Activated CD4-positive, alpha-beta T cell treated with anti-CD3 and anti-CD28 coated beads, Interleukin-2, amount 10 ng/mL, durations not matched to agents 7 days and 5 days (primary cell): Measurements from ENCODE around the gene OR52B2. TPM values are rescaled to one million over a fixed set of nuclear protein-coding genes. Genes with fewer than 3 reads are reported as not detected.
"Not testable (repeated sequence)": the region's sequence is repeated elsewhere in the genome, so short reads cannot be mapped to it uniquely, and the experiment has no call there.

Source experiments
- CTCF ChIA-PET: fragments of 350-600 bp; sonication (Branson Sonifier 250); formaldehyde crosslinking; loops from one replicate; lab custom pipeline; 2021; ENCODE audit warnings: antibody characterized with exemption; lab: Charles Lee
- POLR2A ChIA-PET: fragments of 350-600 bp; sonication (Branson Sonifier 250); formaldehyde crosslinking; loops from one replicate; lab custom pipeline; 2021; ENCODE audit warnings: antibody characterized with exemption; lab: Charles Lee
- DNase-seq: peaks from one replicate; pipeline ENCODE4 v3.0.0-alpha.2; 2020
- H3K27ac Mint-ChIP-seq: one replicate; pipeline ENCODE4 v1.8.0; 2021; ENCODE audit warnings: mild to moderate bottlenecking, moderate library complexity, mixed read lengths
- H3K27me3 Mint-ChIP-seq: one replicate; pipeline ENCODE4 v1.8.0; 2021; ENCODE audit warnings: mixed read lengths
- H3K36me3 Mint-ChIP-seq: one replicate; pipeline ENCODE4 v1.8.0; 2021; ENCODE audit warnings: low read depth, mixed read lengths
- H3K4me1 Mint-ChIP-seq: one replicate; pipeline ENCODE4 v1.8.0; 2021; ENCODE audit warnings: mixed read lengths
- H3K4me3 Mint-ChIP-seq: one replicate; pipeline ENCODE4 v1.8.0; 2021; ENCODE audit warnings: mild to moderate bottlenecking, moderate library complexity, mixed read lengths
- H3K9me3 Mint-ChIP-seq: one replicate; pipeline ENCODE4 v1.8.0; 2021; ENCODE audit warnings: mixed read lengths
- total RNA-seq, 2 experiments: library from RNA; stranded (reverse); gene quantifications; one replicate each; pipeline ENCODE4 v1.2.3, GENCODE V29; 2021

Gene OR52B2
- total RNA-seq, 2 experiments from 2014 or later: not detected

- no peak overlapping the region for H3K27ac Mint-ChIP-seq
- H3K4me1 Mint-ChIP-seq: peaks cover 37% of the 10 kb centered on the region
- CTCF ChIA-PET: interaction anchor here (1.2 kb wide), 1 partner anchor 162 kb away, joined by 4 read pairs; no protein-coding TSS in a partner anchor
- no peak overlapping the region for H3K4me3 Mint-ChIP-seq
- no peaks in the 10 kb centered on the region for H3K27me3 Mint-ChIP-seq
- H3K36me3 Mint-ChIP-seq: peaks cover 10% of the 10 kb centered on the region
- DNase-seq: no peak
- POLR2A ChIA-PET: no interaction called here
- H3K9me3 Mint-ChIP-seq: no peaks in the 10 kb centered on the region
These were observed 31.4 kb upstream of the OR52B2 start for GRCh38 chr11:6201481-6201880.

GRCh38 chr11:6200975-6201374, 30.8 kb upstream of the OR52B2 start:
- Mint-ChIP-seq H3K27me3 (no peaks in the 10 kb centered on the region), H3K9me3 (no peaks in the 10 kb centered on the region), H3K4me1 (peaks cover 39% of the 10 kb centered on the region), H3K4me3 (no peak overlapping the region), H3K36me3 (peaks cover 10% of the 10 kb centered on the region), H3K27ac (no peak overlapping the region)
- DNase-seq: no peak
- POLR2A ChIA-PET: no interaction called here
- CTCF ChIA-PET: interaction anchor here (1.2 kb wide), 1 partner anchor 162 kb away, joined by 4 read pairs; no protein-coding TSS in a partner anchor

- Mint-ChIP-seq H3K4me3 (no peak within 1 kb of the TSS), H3K4me1 (peaks cover 37% of the 10 kb centered on the region), H3K27ac (no peak within 1 kb of the TSS), H3K36me3 (peaks cover 6% of the 10 kb centered on the region), H3K27me3 (no peaks in the 10 kb centered on the region), H3K9me3 (no peaks in the 10 kb centered on the region)
- ChIA-PET POLR2A (no interaction called here), CTCF (no interaction called here)
- no peak for DNase-seq
These were observed 29.2 kb upstream of the OR52B2 start, which contains the start of gene OR52W1 for GRCh38 chr11:6199174-6199810. Gene OR52W1 (plus strand): TSS chr11:6199224. CDS start chr11:6199224, 0 bp downstream.

GRCh38 chr11:6197466-6198200, 27.5 kb upstream of the OR52B2 start:
- H3K27ac Mint-ChIP-seq: no peak overlapping the region
- DNase-seq: no peak
- CTCF ChIA-PET: interaction anchor here (0.6 to 1.4 kb wide), 3 partner anchors 28 to 1676 kb away, joined by 3 to 5 read pairs (median 3); no protein-coding TSS in a partner anchor
- H3K27me3 Mint-ChIP-seq: no peaks in the 10 kb centered on the region
- no peaks in the 10 kb centered on the region for H3K9me3 Mint-ChIP-seq
- H3K36me3 Mint-ChIP-seq: no peaks in the 10 kb centered on the region
- H3K4me1 Mint-ChIP-seq: peaks cover 21% of the 10 kb centered on the region
- H3K4me3 Mint-ChIP-seq: no peak overlapping the region
- POLR2A ChIA-PET: no interaction called here

GRCh38 chr11:6196396-6196795, 26.3 kb upstream of the OR52B2 start:
- ChIA-PET CTCF (no interaction called here), POLR2A (no interaction called here)
- Mint-ChIP-seq H3K4me1 (peaks cover 15% of the 10 kb centered on the region), H3K36me3 (no peaks in the 10 kb centered on the region), H3K27me3 (no peaks in the 10 kb centered on the region), H3K27ac (no peak overlapping the region), H3K4me3 (no peak overlapping the region), H3K9me3 (no peaks in the 10 kb centered on the region)
- DNase-seq: no peak

GRCh38 chr11:6194065-6194581, 24.0 kb upstream of the OR52B2 start:
- H3K9me3 Mint-ChIP-seq: no peaks in the 10 kb centered on the region
- POLR2A ChIA-PET: no interaction called here
- H3K36me3 Mint-ChIP-seq: no peaks in the 10 kb centered on the region
- no peak for DNase-seq
- no peaks in the 10 kb centered on the region for H3K27me3 Mint-ChIP-seq
- H3K27ac Mint-ChIP-seq: no peak overlapping the region
- CTCF ChIA-PET: no interaction called here
- H3K4me3 Mint-ChIP-seq: no peak overlapping the region
- H3K4me1 Mint-ChIP-seq: peaks cover 8% of the 10 kb centered on the region

GRCh38 chr11:6191742-6192141, 21.6 kb upstream of the OR52B2 start:
- ChIA-PET POLR2A (no interaction called here), CTCF (no interaction called here)
- no peak overlapping the region for H3K4me3 Mint-ChIP-seq
- H3K4me1 Mint-ChIP-seq: peaks cover 5% of the 10 kb centered on the region
- no peaks in the 10 kb centered on the region for H3K9me3 Mint-ChIP-seq
- no peaks in the 10 kb centered on the region for H3K27me3 Mint-ChIP-seq
- no peak for DNase-seq
- no peak overlapping the region for H3K27ac Mint-ChIP-seq
- H3K36me3 Mint-ChIP-seq: no peaks in the 10 kb centered on the region

GRCh38 chr11:6175440-6175839, 5.3 kb upstream of the OR52B2 start:
- CTCF ChIA-PET: interaction anchor here (1.6 kb wide), 1 partner anchor 45 kb away, joined by 3 read pairs; no protein-coding TSS in a partner anchor
- H3K4me1 Mint-ChIP-seq: peaks cover 11% of the 10 kb centered on the region
- H3K36me3 Mint-ChIP-seq: no peaks in the 10 kb centered on the region
- no peak overlapping the region for H3K27ac Mint-ChIP-seq
- peaks cover 7% of the 10 kb centered on the region for H3K9me3 Mint-ChIP-seq
- DNase-seq: no peak
- no peak overlapping the region for H3K4me3 Mint-ChIP-seq
- peaks cover 17% of the 10 kb centered on the region for H3K27me3 Mint-ChIP-seq
- POLR2A ChIA-PET: no interaction called here

- Mint-ChIP-seq H3K9me3 (no peaks in the 10 kb centered on the region), H3K27ac (no peak overlapping the region), H3K4me1 (no peaks in the 10 kb centered on the region), H3K27me3 (peaks cover 2% of the 10 kb centered on the region), H3K4me3 (no peak overlapping the region), H3K36me3 (no peaks in the 10 kb centered on the region)
- ChIA-PET CTCF (no interaction called here), POLR2A (no interaction called here)
- no peak for DNase-seq
These were observed 13.3 kb downstream of the OR52B2 start for GRCh38 chr11:6156628-6157359.

GRCh38 chr11:6152126-6152525, 18.0 kb downstream of the OR52B2 start:
- H3K27me3 Mint-ChIP-seq: no peaks in the 10 kb centered on the region
- ChIA-PET CTCF (interaction anchor here (0.8 kb wide), 1 partner anchor 19 kb away, joined by 3 read pairs; no protein-coding TSS in a partner anchor), POLR2A (no interaction called here)
- H3K4me1 Mint-ChIP-seq: no peaks in the 10 kb centered on the region
- H3K36me3 Mint-ChIP-seq: no peaks in the 10 kb centered on the region
- no peak for DNase-seq
- no peak overlapping the region for H3K4me3 Mint-ChIP-seq
- H3K27ac Mint-ChIP-seq: no peak overlapping the region
- no peaks in the 10 kb centered on the region for H3K9me3 Mint-ChIP-seq

- no peaks in the 10 kb centered on the region for H3K9me3 Mint-ChIP-seq
- H3K4me3 Mint-ChIP-seq: no peak overlapping the region
- no peaks in the 10 kb centered on the region for H3K27me3 Mint-ChIP-seq
- no peaks in the 10 kb centered on the region for H3K36me3 Mint-ChIP-seq
- DNase-seq: no peak
- ChIA-PET CTCF (interaction anchor here (1.2 kb wide), 1 partner anchor 122 kb away, joined by 3 read pairs; no protein-coding TSS in a partner anchor), POLR2A (no interaction called here)
- no peaks in the 10 kb centered on the region for H3K4me1 Mint-ChIP-seq
- H3K27ac Mint-ChIP-seq: no peak overlapping the region
These were observed 19.0 kb downstream of the OR52B2 start for GRCh38 chr11:6151117-6151516.

- H3K27me3 Mint-ChIP-seq: peaks cover 12% of the 10 kb centered on the region
- H3K4me3 Mint-ChIP-seq, POLR2A ChIA-PET, H3K36me3 Mint-ChIP-seq, H3K4me1 Mint-ChIP-seq, H3K27ac Mint-ChIP-seq, H3K9me3 Mint-ChIP-seq, DNase-seq, CTCF ChIA-PET: not testable (repeated sequence)
These were observed 26.4 kb downstream of the OR52B2 start for GRCh38 chr11:6143737-6144136.
